Measurements from ENCODE around the gene ZNF28. TPM values are rescaled to one million over a fixed set of nuclear protein-coding genes. Genes with fewer than 3 reads are reported as not detected.

The ZNF28 gene
- 13.0 and 20.9 TPM in 2 replicates for total RNA-seq

DNA sequence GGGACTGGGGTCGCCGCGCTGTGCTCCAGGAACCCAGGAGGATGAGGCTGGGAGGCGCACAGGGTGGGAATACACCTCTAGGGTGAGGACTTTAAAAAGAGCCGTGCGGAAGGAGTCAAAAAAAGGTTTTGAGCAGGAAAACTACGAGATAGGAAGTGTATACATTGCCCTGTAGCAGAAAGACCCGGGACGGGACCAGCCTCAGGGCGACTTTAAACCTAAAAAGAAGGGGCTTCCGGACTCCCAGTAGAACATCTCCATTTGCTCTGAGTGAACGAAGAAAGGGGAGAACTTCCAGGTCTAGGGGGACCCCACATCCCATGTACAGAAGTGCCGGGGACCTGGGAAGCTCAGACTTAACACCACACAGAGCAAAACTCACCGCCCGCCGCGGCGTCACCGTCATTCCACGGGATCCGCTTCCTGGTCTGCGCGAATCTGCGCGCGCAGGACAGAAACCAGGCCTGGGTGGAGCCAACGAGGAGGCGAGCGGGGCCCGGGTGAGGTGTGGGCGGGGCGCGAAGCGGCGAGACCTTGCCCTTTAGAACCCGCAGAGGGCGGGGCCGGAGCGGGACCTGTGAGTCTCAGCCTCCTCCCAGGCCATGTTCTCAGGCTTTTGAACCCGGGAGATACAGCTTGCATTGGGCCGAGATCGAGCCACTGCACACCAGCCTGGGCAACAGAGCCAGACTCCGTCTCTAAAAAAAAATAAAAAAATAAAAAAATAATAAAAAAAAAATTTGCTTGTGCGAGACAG lies at the start of gene ZNF28:
ZNF28 (minus strand) TSS at position 430 of the 757 bp plus-strand sequence. CDS start 3,675 bp downstream, outside the sequence.

DNA sequence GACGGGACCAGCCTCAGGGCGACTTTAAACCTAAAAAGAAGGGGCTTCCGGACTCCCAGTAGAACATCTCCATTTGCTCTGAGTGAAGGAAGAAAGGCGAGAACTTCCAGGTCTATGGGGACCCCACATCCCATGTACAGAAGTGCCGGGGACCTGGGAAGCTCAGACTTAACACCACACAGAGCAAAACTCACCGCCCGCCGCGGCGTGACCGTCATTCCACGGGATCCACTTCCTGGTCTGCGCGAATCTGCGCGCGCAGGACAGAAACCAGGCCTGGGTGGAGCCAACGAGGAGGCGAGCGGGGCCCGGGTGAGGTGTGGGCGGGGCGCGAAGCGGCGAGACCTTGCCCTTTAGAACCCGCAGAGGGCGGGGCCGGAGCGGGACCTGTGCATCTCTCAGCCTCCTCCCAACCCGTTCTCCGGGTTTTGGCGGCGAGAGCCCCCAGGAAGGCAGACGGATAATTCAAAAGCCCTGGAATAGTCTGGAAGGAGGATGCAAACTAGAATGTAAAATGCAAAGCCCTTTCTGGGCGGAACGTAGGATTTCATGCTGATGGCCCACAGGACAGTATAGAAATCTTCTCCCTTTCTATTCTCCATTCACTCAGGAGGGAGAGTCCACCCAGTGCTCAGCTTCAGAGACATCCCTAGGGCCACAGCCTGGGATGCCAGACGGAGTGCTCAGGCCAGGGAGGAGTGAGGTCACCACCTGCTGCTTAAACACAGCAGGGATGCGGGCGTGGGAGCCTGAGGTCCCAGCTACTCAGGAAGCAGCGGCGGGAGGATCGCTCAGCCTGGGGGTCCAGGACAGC lies 36.2 kb upstream of the ZNF28 start, which contains the start of gene ZNF468:
ZNF468 (minus strand) TSS at position 242 of the 814 bp plus-strand sequence. CDS start 3,347 bp downstream, outside the sequence.

DNA sequence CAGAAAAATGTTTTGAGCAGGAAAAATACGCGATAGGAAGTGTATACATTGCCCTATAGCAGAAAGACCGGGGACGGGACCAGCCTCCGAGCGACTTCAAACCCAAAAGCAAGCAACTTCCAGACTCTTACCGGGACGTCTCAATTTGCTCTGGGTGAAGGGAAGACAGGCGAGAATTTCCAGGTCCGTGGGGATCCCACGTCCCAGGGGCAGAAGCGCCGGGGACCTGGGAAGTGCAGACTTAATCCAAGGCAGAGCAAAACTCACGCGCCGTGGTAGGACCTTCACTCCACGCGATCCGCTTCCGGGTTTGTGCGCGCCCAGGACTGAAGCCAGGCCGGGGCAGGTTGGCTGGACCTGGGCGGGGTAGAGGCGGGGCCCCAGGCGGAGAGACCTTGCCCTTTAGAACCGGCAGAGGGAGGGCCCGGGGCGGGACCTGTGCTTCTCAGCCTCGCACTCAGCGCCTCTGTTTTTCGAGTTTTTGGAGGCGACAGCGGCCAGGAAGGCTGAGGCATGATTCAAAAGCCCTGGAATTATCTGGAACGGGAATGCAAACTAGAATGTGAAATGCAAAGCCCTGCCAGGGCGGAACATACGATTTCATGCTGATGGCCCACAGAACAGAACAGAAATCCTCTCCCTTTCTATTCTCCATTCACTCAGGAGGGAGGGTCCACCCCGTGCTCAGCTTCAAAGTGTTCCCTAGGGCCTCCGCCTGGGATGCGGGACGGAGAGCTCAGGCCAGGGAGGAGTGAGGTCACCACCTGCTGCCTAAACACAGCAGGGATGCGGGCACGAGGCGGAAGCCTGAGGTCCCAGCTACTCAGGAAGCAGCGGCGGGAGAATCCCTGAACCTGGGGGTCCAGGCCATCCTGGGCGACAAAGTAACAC lies 34.7 kb downstream of the ZNF28 start, which contains the start of gene ZNF600:
ZNF600 (minus strand) TSS at position 328 of the 891 bp plus-strand sequence. CDS start 7,903 bp downstream, outside the sequence.

Other genes with a start within 250 kb of the ZNF28 start
- gene ZNF83, start 183.3 kb downstream of the ZNF28 start, total RNA-seq, result 27.3 and 54.5 TPM in 2 replicates
- gene ZNF611, start 86.6 kb downstream of the ZNF28 start, total RNA-seq, result 8.6 and 10.1 TPM in 2 replicates
- gene ZNF600, start 34.8 kb downstream of the ZNF28 start, total RNA-seq, result 1.7 and 3.7 TPM in 2 replicates
- gene ZNF468, start 36.0 kb upstream of the ZNF28 start, total RNA-seq, result 13.9 and 24.3 TPM in 2 replicates
- gene ZNF320, start 76.0 kb upstream of the ZNF28 start, total RNA-seq, result 3.6 and 6.5 TPM in 2 replicates
- 3.5 and 3.8 TPM in 2 replicates for gene ZNF888, start 101.8 kb upstream of the ZNF28 start, total RNA-seq
- gene ZNF816, start 141.2 kb upstream of the ZNF28 start, total RNA-seq, result 6.9 and 8.3 TPM in 2 replicates
- gene ERVV-1, start 192.3 kb upstream of the ZNF28 start, total RNA-seq, result not detected in 2 replicates
- gene ERVV-2, start 223.1 kb upstream of the ZNF28 start, total RNA-seq, result not detected in 2 replicates